Measurements from ENCODE around the gene MICAL2.

MICAL2 gene

DNA sequence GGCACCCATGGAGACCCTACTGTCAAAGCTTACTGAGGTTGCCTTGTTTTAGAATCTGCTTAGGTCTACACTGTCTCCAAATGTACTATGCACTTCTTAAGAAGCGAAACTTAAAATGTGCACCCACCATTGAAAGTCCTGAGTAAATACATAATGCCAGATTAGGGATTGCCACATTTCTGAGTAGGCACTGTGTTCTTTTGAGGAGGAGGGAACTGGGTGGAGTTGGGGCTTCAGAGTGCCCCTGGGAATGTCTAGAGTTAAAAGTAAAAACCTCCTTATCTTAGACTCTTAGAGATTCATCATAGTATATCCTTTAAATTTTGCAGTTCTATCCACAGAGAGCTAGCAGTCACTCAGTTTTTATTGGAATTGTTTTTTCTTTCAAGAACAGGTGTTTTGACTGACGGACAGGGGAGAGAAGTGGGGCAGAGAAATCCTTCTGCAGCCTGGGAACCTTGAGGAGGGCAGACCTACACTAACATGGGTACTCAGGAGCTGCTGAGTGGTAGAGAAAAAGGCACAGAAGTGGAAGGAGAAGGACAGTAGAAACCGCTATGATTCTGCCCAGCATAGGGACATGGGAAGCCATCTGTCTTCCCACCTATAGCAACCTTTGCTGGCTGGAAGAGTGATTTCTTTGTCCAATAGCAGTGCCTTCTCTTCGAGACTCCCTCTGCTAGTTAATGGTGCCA, 33.4 kb upstream of the MICAL2 start:
- DNase-seq, result peak; percentile 24 to 39 (median 31)

DNA sequence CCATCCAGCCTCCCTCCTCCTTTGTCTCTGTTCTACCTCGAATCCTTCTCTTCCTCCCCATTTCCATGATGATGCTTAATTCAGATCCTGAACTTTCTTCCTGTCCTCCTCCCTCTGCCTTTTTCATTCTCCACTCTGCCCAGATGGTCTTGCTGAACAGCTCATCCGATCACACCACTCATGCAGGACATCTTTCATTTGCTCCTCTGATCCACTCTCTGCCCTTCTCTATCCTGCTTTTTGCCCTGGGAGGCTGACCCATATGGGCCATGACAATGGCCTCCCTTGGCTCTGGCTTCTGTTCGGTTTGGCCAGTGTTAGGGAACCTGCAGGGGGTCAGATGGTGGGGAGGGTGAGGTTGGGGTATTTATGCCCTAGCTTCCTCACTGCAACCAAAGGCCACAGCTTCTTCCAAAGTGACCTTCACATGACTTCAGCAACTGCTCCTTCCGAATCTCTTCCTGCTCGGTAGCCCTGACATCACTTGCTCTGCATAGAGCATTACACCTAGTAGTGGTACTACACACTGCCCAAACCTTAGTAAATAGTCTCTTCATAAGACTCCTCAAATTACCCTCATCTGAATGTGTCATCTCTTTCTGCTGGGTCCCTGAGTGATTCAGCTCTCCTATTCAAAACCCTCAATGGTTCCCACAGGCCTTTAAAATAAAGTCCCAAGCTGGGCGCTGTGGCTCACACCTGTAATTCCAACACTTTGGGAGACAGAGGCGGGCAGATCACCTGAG, 32.7 kb upstream of the MICAL2 start:
- DNase-seq, result no peak

DNA sequence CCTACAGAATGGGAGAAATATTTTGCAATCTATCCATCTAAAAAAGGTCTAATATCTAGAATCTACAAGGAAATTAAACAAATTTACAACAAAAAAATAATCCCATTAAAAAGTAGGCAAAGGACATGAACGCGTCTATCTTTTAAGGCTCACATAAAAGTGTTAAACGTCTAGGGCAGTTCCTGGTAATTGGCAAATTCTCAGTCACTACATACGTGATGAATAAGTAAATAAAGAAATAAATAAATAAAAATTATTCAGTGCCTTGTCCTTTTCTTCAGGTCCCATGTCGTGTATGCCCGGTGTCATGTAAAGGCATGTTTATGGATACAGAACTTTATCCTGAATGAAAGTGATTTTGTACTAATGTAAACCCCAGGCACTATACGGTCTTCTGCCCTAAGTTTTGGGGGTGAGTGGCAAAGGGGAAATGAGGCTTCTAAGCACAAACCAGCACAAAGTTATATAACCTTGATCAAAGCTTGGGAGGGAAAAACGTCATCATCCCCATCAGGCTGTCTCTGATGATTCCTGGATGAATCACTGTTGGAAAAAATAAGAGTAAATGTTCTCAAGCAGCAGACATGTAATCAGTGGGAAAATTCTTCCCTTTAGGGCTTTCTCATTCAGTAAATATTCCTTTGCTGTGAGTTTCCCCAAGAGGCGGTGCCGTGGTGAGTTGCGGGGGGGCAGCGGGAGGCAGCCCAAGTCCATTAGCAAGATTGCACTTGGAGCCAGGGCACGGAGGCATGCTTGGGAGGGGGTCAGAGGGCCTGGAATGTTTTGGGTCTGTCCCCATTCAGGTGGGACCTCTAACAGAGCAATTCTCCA, 30.4 kb upstream of the MICAL2 start:
- peak; percentile 47 to 73 (median 61) for DNase-seq

DNA sequence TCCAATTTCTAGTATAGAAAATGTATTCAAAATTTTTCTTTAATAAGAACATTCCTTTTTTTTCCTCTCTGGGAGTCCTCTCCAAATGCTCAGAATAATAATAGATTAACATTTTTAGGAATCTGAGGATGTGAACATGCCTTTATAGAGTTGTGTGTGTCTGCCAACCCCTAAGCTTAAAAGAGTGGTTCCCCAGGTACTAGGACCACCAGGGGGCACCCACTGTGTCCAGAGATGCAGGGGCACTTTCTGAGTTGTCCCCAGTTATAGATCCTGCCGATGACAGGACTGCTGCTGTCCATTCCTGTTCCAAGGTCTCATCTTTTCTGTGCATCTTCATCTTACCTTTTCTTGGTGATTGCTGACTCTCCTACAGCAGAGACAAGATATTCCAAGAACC, 27.0 kb upstream of the MICAL2 start:
- DNase-seq, result no peak

DNA sequence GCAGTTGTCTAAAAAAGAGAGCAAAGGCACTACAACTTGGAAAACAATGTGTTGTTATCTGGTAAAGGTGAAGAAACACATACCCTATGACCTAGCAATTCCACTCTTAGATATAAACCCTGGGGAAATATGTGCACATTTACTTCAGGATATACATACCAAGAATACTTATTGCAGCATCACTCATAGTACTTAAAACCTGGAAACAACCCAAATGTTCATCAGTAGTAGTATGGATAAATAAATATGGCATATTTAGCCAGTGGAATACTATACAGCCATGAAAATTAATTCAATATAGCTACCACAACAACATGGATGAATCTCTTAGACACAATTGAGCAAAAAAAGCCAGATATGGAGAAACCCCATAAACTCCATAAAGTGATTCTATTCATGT, 26.1 kb upstream of the MICAL2 start:
- DNase-seq, result no peak

DNA sequence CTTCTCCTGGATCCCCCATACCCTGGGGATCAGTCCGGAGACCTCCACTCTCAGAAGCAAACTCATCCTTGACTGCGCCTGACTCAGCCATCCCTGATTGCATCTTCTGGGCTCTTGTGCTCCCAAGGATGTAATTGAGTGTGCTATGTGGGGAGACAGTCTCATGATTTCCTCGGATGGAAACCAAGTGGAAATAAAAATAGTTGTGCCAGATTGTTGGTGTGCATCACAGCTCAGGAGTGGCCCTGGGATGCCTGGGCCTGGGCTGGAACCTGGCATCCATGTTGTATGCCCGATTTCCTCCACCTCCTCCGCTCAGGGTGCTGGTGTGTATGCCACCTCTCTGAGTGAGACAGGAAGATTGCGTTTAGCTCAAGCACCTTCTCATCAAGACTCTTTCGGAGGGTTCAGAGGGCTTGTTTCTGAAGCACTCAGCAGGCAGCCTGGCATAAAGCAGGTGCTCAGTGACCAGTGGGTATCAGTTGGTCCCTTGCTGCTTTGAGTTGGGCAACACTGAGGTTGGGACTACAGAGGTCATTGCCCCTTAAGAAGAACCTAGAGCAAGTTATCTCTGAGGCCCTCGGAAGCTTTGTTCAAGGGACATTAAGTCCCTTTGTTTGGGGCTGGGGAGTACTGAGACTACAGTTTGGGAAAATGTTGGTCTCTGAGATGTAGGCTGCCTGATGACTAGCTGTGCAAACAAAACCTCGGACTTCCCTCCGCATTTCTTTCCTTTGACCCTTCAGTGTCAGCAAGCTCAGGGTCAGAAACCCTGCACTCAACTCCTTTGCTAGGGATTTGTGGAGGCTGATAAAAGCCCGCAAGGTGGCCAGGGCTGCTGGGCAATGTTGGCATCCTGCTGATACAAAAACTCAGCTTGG, 24.8 kb upstream of the MICAL2 start:
- DNase-seq, result no peak

DNA sequence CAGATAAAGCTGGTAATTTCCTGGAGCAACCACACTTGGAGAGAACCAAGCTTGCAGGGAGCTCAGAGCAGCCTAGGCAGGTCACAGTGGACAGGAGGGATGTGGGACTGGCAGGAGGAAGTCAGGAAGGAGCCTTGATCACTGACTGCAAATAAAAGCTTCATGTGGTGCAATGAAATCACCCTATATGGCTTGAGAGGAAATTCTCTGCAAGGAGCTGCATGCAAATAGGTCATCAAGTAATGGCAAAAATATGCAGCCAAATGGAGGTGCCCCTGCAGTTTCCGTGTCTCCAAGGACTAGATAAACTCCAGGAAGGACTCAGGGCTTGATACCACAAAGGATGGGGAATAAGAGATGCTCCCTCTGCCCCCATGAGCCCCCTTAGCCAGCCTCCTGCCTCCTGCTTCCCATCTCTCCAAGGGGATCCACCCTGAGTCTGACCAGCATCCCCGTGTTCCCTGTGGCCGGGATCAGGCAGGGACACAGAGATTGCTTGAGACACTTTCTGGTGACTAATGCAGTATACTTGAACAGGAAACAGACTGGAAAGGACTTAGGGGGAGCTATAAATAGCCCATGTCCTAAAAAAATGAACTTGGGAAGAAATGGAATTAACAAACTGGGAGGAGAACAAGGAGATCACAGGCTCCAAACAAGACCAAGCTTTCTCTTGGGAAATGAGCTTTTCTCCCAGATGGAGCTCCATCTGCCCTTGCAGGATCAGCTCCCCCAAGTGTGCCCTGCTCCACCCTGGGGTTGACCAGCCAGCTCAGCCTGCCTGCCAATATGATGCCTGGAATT, 23.9 kb upstream of the MICAL2 start:
- DNase-seq, result peak; percentile 43 to 58 (median 56)

DNA sequence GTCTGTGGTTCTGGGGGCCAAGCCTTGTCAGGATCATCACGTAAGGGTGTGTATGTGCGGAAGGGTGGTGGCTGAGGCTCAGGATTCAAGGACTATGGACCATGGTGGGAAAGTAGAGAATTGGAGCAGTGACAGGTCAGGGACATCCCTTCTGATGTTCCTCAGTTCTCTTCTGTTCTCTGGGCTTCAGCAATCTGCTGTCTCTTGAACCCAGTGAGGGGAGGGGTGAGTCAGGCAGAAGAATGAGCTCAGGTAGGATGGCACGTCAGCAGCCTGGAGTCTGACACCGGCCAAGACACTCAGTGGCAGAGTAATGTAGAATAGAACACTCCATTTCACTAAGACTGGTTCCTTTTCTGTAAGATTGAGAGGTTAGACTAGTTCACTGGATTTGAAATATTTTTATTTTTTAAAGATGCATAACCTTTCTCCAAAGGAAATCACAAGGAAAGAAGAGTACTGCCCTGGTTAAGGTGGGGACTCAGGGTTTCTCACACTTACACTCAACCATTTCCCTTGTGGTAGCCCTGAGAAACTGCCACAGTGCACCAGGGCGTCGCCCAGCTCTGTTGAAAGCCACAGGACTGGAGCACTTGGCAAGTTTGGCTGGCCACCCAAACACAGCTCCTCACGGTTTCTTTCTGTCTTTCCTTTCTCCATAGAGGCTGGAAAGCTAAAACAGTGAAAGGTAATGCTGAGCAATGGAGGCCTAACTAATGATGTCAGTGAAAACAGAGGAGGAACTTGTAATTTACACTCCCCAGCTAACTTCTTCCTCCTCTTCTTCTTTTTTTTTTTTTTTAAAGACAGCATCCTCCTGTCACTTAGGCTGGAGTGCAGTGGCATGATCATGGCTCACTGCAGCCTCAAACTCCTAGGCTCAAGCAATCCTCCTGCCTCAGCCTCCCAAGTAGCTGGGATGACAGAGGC, 23.1 kb upstream of the MICAL2 start:
- peak; percentile 38 to 60 (median 55) for DNase-seq

DNA sequence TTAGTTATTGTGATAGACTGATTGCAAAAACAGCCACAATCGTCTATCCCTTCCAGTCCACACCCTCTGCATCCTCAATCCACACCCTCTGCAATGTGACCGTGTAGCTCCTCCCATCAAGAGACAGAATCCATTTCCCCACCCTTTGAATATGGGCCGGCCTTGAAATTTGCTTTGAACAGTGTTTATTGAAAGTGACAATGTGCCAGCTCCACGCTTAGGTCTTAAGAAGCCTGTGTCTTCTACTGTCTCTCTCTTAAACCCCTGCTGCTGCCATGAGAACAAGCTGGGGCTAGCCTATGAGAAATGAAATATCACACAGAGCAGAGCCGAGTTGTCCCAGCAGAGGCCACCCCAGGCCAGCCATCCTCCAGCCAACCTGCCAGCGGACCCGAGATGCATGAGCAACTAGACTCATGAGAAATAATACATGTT, 22.3 kb upstream of the MICAL2 start:
- DNase-seq, result no peak

DNA sequence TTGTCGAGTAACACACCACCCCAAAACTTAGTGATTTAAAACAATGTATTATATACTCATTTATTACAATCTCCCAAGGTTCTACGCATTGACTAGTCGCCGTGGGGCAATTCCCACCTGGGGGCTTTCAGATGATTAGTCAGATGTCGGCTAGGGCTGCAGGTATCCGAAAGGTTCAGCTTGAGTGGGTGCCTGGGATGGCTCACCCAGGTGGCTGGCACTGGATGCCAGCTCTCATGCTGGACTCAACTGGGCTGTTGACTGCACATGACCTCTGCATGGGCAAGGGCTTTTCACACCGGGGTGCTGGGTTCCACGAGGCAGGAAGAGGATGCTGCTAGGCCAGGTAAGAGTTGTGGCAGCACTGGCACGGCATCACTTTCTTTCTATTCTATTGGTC, 21.9 kb upstream of the MICAL2 start:
- DNase-seq, result no peak

DNA sequence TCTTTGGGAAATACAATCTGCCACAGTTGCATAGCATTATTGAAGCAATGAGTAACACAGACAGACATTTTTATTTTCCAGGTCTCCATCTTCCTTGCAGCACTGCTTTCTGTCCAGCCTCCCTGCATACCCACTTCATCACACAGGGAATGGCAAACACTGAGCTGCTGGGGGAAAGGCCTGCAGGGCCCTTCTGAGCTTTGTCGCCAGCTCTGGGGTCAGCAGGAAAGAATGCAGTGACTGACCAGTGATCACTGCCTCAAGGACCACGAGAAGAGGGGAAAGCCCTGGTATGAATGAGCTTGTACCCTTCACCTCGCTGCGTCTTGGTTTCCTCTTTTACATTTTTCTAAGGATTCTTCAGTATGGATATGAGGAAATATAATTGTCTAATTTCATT, 21.3 kb upstream of the MICAL2 start:
- DNase-seq, result no peak

DNA sequence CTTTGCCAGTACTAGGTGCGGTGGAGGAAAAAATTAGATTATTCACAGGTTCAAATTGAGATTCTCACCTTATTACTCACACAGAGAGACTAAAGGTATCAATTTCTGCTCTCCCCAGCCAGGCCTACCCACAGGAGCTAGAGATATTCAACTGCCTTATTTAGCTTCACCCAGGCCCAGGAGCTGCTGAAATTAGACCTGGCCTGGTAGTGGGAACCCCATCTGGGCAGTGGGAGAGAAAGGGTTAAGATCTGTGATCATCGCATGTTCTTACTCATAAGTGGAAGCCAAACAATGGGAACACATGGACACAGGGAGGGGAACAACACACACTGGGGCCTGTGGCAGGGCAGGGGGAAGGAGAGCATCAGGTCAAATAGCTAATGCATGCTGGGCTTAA, 20.9 kb upstream of the MICAL2 start:
- no peak for DNase-seq

DNA sequence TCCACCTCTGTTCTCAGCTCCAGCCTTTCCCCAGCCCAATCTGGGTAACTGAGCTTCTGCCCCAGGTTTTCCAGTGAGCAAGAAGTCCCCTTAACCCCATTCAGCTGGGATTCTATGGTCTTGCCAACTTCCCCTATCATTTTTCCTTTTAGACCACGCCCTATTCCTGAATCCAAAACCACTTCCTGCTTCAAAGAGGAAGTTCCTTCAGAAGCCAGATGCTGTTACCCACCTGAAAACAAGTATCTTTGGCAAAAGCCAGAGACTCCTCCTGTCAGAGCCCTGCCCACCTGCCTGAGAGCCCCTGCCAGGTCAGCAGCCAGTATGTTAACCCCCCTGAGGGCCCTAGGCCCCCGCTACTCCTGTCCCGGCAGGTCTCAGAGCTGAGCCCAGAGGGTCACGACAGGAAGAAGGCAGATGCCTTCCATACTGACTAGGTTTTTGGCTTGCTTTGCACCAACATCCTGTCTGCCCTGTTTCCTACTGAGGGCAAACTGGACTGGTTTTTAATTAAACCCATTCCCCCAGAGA, 20.3 kb upstream of the MICAL2 start:
- DNase-seq, result peak; percentile 59 to 81 (median 69)

DNA sequence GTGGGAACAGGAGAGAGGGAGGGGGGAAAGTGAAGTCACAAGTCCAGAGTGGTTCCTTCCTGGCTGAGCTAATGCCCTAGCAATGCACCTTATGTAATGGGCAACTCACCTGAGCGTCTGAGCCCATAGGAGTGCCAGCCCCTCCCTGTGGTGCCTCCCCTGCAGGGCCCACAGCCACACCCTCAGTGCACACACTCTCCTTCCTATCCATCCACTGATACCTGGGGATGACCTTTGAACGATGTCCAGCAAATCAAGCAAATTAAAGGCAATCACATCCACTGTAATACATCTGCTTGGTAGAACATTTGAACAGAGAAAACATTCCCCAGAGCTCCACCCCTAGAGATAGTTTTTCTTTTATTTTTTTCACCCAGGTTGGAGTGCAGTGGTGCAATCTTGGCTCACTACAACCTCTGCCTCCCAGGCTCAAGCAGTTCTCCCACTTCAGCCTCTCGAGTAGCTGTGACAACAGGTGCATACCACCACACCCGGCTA, 19.6 kb upstream of the MICAL2 start:
- no peak for DNase-seq

DNA sequence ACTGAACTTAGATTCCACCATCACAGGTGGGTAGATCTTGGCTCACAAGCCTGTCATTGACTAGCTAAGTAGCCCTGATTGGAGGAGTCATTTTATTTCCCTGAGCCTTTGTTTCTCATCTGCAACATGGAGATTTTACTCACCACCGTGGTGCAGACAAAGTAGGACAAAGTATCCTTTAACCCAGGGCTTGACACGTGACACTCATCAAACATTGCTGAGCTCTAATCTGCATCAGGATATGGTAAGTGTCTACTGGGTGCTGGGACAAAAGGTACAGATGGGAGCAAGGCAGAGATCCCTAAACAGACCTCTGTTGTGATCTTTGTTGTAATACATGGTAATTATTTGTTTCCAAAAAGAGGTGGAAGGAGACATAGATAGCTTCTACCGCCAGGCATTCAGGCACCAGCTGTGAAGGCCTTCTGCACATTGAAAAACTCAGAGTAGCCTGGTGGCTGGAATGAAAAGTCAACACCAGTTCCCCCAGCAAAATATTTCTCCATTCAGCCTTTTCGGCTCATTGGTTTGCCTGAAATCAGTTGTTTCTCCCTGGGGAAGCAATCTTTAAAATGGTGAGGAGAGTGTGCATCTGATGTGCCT, 18.3 kb upstream of the MICAL2 start:
- DNase-seq, result no peak

DNA sequence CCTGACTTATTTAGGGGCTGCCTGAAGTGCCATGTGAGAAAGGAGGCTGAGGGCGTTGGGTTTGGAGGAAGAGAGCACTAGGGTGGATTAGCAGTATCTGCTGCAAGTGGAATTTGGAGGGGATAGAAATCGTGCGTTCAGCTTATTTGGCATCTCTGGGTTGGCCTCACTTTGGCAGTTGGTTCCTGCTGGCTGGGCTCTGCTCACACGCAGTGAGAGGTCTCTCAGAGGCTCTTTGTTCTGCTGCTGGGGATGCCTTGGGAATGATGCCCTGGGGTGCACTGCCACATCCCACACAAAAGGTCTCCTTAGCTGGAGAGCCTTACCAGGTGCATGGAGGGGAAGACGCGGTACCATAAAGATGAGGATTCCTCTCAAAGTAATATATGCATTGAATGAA, 17.7 kb upstream of the MICAL2 start:
- no peak for DNase-seq

DNA sequence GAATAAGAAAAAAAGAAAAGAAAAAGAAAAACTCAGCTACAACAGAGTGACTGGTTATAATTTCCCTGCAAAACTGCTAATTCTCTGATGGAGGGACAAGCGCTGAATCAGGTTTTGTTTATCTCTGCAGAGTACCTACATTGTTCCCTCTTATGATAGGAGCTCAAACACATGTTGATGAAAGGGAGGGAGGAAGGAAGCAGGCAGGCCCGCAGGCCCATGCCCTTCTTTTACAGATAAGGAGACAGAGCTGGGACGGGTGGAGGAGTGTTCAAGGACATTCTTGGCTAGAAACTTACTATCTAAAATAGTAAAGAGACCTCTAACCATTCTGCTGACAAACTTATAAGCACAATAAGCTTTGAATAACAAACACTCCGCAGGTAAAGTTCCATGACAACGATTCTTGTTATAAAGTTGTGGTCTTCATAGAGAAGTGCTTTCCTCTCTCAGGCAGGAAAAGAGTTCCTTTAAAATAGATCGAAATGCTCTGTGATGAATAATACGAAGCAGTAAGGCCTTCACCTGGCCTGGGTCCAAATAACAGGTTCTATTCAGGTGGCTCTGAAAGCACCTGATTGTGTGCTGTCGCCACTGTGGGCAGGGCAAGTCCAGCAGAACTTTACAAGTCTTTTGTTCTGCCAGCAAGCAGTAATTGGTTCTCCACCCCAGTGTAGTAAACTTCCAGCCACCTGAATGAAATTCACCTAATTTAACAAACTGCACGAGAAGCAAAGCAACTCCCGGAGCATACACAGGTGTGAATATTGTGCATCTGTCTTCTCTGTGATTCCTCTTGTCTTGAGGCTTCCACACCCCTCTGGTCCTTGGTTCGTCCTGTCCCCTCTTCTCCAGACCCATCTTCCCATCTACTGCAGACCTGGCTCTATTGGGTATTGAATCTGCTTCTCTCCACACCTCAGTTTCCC, 15.3 kb upstream of the MICAL2 start:
- DNase-seq, result no peak

DNA sequence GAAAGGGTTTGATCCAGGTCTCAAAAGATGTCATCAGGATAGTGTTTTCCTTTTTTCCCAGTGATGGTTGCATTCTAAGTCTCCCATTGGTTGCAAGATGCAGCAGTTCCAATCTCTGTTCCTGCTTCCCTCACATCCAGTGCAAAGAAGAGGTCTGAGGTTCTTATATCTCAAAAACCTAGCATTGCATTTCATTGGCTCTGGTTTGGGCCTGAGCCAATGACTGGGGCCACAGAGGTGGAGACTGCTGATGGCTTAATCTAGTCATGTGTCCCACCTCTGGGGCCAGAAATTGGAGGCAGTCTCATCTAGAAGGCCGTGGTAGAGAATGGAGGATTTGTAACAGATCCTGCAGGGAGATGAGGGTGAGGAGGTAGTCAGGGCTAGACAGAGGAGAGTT, 13.2 kb upstream of the MICAL2 start:
- no peak for DNase-seq

DNA sequence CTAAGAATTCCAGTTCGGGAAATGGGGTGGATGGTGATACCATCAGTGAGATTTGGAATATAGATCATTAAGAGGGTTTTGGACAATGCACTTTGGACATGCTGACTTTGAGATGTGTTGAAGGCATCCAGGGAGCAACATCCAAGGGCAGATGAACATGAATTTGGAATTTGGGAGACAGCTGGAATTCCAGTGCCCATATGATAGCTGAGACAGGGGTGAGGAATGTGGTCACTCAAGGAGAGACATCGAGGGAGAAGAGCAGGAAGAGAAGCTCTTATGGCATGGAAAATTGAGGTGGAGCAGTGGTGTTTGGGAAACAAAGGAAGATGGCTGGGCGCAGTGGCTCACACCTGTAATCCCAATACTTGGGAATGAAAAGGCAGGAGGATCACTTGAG, 11.8 kb upstream of the MICAL2 start:
- no peak for DNase-seq

All from suppressor macrophage treated with lipopolysaccharide for 1 hour (primary cell).